Pulmonary artery endothelial cell (primary cell): ENCODE data around the gene ELFN2. TPM values are rescaled to one million over a fixed set of nuclear protein-coding genes. Genes with fewer than 3 reads are reported as not detected.
"Not testable (repeated sequence)": the region's sequence is repeated elsewhere in the genome, so short reads cannot be mapped to it uniquely, and the experiment has no call there.

Experiments
- DNase-seq: peaks from one replicate; pipeline ENCODE4 v3.0.0-alpha.2; 2011; ENCODE audit warnings: low read depth, low spot score
- total RNA-seq: library from RNA; depleted of rRNA; stranded (reverse); fragments of >200 nt; gene quantifications from 2 replicates; pipeline ENCODE4 v1.2.3, GENCODE V29; 2014

ELFN2 gene
- total RNA-seq, 1 donor from 2014 or later = under 0.01 TPM

- no peak for DNase-seq
Measured at GRCh38 chr22:37411655-37412054, 15.6 kb downstream of the ELFN2 start.

DNA sequence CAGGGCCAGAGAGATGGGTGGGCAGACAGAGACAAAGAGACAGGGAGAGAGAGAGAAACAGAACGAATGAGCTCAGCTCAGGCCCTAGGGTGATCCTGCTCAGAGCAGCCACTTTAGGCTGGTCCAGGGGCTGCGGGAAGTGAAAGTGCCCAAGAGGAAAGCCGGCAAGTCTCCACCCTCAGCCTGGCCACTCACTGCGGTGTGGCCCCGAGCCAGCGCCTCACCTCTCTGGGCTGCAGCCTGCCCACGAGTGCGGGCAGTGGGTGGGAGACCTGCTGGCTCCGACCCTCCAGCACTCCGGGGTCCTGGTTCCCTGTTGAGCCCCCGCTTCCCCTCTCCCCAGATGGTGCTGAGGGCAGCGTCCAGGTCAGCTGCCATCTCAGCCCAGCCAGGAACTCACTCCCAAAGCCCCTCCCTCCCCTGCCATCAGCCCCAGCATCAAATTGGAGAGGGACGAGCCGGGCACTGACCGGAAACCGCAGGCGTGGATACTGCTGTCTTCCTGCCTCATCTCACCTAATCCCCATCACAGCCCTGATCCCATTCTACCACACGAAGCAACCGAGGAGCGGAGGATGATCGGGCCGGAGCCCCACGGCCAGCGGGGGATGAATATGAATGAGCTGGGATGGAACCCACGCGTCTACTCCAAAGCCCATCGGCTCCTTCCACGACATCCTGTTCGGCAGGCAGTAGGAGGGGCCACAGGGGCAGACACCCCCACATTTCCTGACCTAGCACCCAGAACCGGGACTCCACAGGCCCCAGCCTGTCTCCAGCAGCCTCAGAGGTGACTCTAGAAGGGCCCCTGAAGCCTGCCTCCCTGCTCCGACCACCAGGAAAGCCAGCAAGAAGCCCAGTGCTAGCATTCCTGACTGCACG lies 16.9 kb downstream of the ELFN2 start:
- no peak for DNase-seq

DNA sequence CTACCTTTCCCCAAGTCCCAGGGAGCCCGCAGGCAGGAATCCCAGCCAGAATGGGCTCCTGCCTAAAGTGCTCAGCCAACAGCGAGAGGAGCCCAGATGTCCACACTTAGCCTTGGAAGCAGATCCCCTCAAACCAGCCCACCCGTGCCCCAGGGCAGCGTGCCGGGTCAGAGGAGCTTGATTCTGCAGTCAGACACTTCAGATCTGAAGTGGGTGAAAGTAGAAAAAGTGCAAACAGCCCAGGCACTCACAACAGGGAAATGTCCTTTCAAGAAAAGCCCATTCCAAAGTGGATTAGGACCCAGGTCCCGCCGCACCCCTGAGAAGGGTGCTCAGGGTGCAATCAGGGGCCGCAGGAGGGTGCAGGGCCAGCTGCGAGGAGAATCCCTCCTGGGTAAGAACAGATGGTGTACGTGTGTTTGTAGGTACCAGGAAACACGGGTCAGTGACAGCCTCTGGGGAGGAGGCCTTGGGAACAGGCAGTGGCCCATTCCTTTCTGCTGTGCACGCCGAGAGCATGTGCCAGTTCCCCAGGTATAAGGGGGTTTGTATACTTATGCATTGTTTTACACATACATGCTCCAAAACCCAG lies 17.7 kb downstream of the ELFN2 start:
- DNase-seq = no peak

DNA sequence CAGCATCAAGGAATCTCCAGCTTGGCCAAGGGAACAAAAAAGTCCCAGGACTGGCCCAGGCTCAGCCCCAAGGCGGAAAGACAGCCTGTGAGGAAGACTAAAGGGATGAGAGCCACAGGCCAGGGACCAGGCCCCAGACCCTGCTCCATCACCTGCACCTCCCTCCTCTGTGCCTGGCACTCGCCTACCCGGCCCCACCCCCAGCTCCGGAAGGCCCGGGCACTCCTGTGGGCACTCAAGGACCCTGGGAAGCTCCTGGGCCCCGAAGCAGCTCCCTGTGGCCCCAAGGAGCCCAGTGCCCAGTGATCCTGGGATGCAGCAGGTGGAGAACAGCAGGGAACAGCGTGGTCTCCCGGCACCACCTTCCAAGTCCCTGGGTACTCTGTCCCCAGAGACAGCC lies 18.2 kb downstream of the ELFN2 start:
- no peak for DNase-seq

- DNase-seq = no peak
Measured at GRCh38 chr22:37407856-37408255, 19.4 kb downstream of the ELFN2 start.

GRCh38 chr22:37406441-37407235 lies 20.6 kb downstream of the ELFN2 start:
- DNase-seq = no peak

GRCh38 chr22:37404091-37404490 lies 23.2 kb downstream of the ELFN2 start:
- DNase-seq = no peak

- DNase-seq = no peak
Measured at GRCh38 chr22:37403267-37403960, 23.9 kb downstream of the ELFN2 start.

DNA sequence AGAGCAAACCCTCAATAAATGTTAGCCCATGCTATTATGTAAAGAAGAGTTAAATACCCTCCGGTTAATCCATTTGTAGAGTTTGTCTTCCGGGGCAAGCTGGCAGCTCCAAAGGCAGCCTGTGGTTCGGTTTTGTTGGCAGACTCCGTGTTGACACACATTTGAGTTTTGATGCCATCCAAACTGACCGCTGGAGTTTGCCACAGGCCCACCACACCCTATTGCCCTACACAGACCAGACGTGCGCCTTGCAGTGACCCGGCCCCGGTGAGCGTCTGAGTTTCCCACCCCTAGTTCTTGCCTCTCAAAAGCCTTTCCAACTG lies 25.1 kb downstream of the ELFN2 start:
- no peak for DNase-seq

DNA sequence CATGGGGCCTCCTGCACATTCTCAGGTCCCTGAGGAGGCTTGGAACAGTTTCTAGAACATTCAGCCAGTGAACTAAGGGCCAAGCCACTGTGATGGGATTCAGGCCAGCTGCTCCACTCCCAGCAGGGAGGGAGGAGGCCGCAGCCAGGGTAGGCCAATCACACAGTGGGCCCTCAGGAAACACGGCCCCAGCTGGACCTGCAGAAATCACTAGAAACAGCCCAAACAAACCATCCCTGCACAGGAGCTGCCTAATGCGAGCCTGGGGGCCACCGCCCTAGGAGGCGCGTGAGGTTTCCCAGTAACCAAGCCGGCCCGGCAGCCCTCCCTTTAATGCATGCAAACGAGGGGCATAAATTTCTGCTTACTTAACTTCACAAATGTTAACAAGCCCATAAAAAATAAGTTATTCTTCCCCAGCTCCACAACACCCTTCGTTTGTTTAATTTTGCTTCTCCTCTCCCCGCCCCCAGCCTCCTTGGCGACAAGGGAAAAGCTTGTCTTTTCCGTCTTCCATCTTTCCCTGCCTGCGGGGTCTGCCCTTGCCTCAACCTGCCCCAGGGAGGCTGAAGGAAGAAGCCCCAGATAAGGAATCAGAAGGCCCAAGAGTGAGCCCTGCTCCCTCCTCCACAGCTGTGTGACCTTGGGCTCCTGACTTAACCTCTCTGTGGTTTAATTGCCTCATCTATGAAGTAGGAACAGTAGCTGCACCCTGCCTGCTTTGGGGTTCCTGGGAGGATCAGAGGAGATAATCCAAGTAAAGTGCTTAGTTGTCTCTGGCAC lies 25.7 kb downstream of the ELFN2 start:
- DNase-seq = no peak

DNA sequence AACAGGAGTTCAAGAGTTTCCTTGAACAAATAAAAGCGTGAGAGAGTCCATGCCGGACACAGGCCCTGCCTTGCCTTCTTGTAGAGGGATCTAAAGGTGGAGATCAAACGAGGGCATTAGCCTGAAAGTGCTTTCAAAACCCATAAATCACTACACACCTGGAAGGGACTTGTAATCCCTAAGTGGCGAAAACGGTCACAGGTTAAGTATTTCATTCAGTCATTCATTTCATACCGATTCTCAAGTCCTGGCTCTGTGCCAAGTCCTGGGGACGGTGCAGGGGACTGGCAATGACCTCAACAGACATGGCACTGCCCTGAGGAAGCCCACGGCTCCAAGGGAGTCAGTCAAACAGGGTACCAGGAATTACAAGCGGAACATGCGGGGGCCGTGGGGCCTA lies 26.6 kb downstream of the ELFN2 start:
- DNase-seq = no peak

GRCh38 chr22:37399457-37399856 lies 27.8 kb downstream of the ELFN2 start:
- DNase-seq = not testable (repeated sequence)

DNA sequence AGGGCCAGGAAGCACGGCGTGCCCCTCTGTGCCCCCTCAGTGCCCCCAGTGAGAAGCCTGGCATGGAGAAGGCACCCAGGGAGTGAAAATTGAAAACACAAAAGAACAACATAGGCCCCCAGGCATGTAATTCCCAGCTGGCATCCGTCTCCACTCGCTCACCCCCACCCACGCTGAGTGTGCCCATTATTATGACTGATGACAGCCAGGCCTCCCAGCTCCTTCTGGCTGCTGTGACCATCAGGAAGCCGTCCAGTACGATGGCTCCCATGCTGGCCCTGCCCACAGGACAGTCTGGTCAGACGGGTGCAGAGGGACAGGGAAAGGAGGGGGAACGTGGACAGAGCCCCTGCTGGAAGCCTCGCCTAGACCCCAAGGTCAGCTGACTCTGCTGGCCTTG lies 30.1 kb downstream of the ELFN2 start:
- DNase-seq = no peak

- no peak for DNase-seq
Measured at GRCh38 chr22:37396488-37397084, 30.7 kb downstream of the ELFN2 start.

GRCh38 chr22:37394341-37394740 lies 32.9 kb downstream of the ELFN2 start:
- DNase-seq = no peak

GRCh38 chr22:37393746-37394145 lies 33.5 kb downstream of the ELFN2 start:
- DNase-seq = no peak

DNA sequence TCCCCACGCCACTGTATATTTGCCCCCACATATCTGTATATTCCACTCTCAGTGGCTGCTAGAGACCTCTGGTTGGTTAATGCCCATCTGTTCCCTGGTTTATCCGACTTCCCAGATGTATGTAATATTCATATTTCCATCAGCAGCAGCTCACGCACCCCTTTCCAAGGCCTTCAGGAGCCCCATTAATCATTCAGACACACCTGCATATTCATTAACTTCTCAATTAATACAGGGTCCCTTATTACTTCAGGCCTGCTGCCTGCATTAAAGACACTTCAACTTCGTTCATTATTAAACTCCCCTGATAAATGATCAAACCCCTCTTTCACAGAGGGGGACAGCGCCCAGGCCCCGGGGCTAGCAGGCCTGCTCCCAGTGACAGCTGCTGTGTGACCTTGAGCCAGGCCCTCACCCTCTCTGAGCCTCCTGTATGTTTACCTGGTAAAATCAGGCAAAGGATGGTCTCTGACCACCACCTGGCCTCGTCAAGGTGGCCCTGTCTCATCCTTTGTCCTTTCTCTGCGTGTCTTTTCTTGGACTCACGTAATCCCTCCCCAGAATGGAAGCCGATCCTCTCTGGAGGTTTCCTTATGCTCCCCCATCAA lies 34.5 kb downstream of the ELFN2 start:
- no peak for DNase-seq

GRCh38 chr22:37391702-37392101 lies 35.6 kb downstream of the ELFN2 start:
- DNase-seq = no peak

- DNase-seq = no peak
Measured at GRCh38 chr22:37390075-37390474, 37.2 kb downstream of the ELFN2 start.

GRCh38 chr22:37388538-37388937 lies 38.7 kb downstream of the ELFN2 start:
- no peak for DNase-seq
